HCT116 (cell line): ENCODE measurements around the gene RHBDD2. TPM values are rescaled to one million over a fixed set of nuclear protein-coding genes. Genes with fewer than 3 reads are reported as not detected.
"Not testable (repeated sequence)": the region's sequence is repeated elsewhere in the genome, so short reads cannot be mapped to it uniquely, and the experiment has no call there.

Experiments
- ATAC-seq: fragments of 200-7000 bp; cut with Tn5 transposase; 2 replicates; pipeline ENCODE4 v1.9.1; 2020; ENCODE audit warnings: mild to moderate bottlenecking, moderate library complexity
- BruUV-seq: library from RNA; stranded (reverse); fragments of 400-500 nt; replicated peaks from 2 replicates; lab custom pipeline; 2021; lab: Mats Ljungman, UMichigan
- CTCF ChIA-PET: fragments of 300-600 bp; sonication (Branson Sonifier 250); formaldehyde crosslinking; loops from one replicate; lab custom pipeline; 2021; ENCODE audit warnings: antibody characterized with exemption; lab: Charles Lee
- POLR2A ChIA-PET: fragments of 300-600, 350-600 bp; sonication (Branson Sonifier 250); formaldehyde crosslinking; loops from one replicate; lab custom pipeline; 2021; ENCODE audit warnings: antibody characterized with exemption; lab: Charles Lee
- RAD21 ChIA-PET, 2 experiments: fragments of 300-600 bp; sonication (Branson Sonifier 250); formaldehyde crosslinking; loops; one replicate each; lab custom pipeline; 2023; ENCODE audit warnings: low total read pairs in 2 of 2; ENCODE audit not compliant: uncharacterized antibody in 2 of 2, unreplicated experiment in 2 of 2, low non-redundant PET in 1 of 2; lab: Charles Lee
- DNase-seq: peaks from one replicate; pipeline ENCODE4 v3.0.0-alpha.2; 2010; ENCODE audit warnings: low read depth, low spot score
- H2AFZ ChIP-seq: fragments of 200-600 bp; shearing (Covaris generic), sonication (generic); 2 replicates; pipeline ENCODE4 v1.6.1; 2017; ENCODE audit warnings: low read depth, mixed run types, mixed read lengths, antibody characterized with exemption, low read length; ENCODE audit not compliant: poor library complexity, severe bottlenecking
- H3K27ac ChIP-seq: 2 replicates; pipeline ENCODE4 v1.5.1; 2012; ENCODE audit warnings: low read depth, low read length
- H3K27me3 ChIP-seq: fragments of 200-600 bp; sonication (generic); 2 replicates; pipeline ENCODE4 v1.6.1; 2016; ENCODE audit warnings: mixed run types, low read length, mixed read lengths; ENCODE audit not compliant: insufficient read depth
- H3K36me3 ChIP-seq, 2 experiments: fragments of 200-500 bp in 1 of 2; fragments of 200-600 bp in 1 of 2; sonication (Bioruptor generic) in 1 of 2; sonication (generic) in 1 of 2; 2 replicates each; pipeline versions ENCODE4 v1.5.1 to v1.6.1; 2014 to 2016; ENCODE audit warnings: low read length in 2 of 2, inconsistent platforms in 1 of 2, mixed read lengths in 1 of 2, mixed run types in 1 of 2; ENCODE audit not compliant: insufficient read depth in 2 of 2, control insufficient read depth in 1 of 2
- H3K4me1 ChIP-seq, 2 experiments: fragments of 200-600 bp in 1 of 2; sonication (generic) in 1 of 2; 2 replicates each; pipeline versions ENCODE4 v1.5.1 to v1.6.1; 2012 to 2017; ENCODE audit warnings: low read length in 2 of 2, inconsistent platforms in 1 of 2, mild to moderate bottlenecking in 1 of 2, mixed read lengths in 1 of 2, mixed run types in 1 of 2, moderate library complexity in 1 of 2; ENCODE audit not compliant: insufficient read depth in 2 of 2, control insufficient read depth in 1 of 2
- H3K4me2 ChIP-seq: fragments of 200-600 bp; sonication (generic); 2 replicates; pipeline ENCODE4 v1.6.1; 2017; ENCODE audit warnings: mixed run types, low read length, mixed read lengths
- H3K4me3 ChIP-seq, 2 experiments: fragments of 200-600 bp in 1 of 2; sonication (generic) in 1 of 2; replicated peaks in 1 of 2; 2 replicates each; pipeline ENCODE4 v1.5.1; 2011 to 2016; ENCODE audit warnings: low read length in 2 of 2, control low read depth in 1 of 2, low read depth in 1 of 2, mild to moderate bottlenecking in 1 of 2, mixed read lengths in 1 of 2, mixed run types in 1 of 2
- H3K79me2 ChIP-seq: fragments of 200-600 bp; sonication (generic); 2 replicates; pipeline ENCODE4 v1.6.1; 2017; ENCODE audit warnings: mild to moderate bottlenecking, mixed run types, low read length, moderate library complexity, mixed read lengths; ENCODE audit not compliant: insufficient read depth
- H3K9ac ChIP-seq: fragments of 200-600 bp; sonication (generic); 2 replicates; pipeline ENCODE4 v1.6.1; 2016; ENCODE audit warnings: low read length, mixed read lengths
- H3K9me2 ChIP-seq: fragments of 200-600 bp; sonication (generic), shearing (Covaris generic); 2 replicates; pipeline ENCODE4 v1.6.1; 2017; ENCODE audit warnings: mixed run types, mild to moderate bottlenecking, moderate library complexity; ENCODE audit not compliant: insufficient read depth
- H3K9me3 ChIP-seq, 2 experiments: fragments of 200-500 bp in 1 of 2; fragments of 200-600 bp in 1 of 2; sonication (Bioruptor generic) in 1 of 2; sonication (generic) in 1 of 2; 2 replicates each; pipeline ENCODE4 v1.6.1; 2014 to 2017; ENCODE audit warnings: low read length in 2 of 2, mixed read lengths in 2 of 2, inconsistent platforms in 1 of 2, low read depth in 1 of 2, mild to moderate bottlenecking in 1 of 2, mixed run types in 1 of 2, moderate library complexity in 1 of 2; ENCODE audit not compliant: control insufficient read depth in 1 of 2, insufficient read depth in 1 of 2
- H4K20me1 ChIP-seq: fragments of 200-600 bp; sonication (generic), shearing (Covaris generic); 2 replicates; pipeline ENCODE4 v1.6.1; 2017; ENCODE audit warnings: mixed run types, mild to moderate bottlenecking, moderate library complexity; ENCODE audit not compliant: insufficient read depth
- EZH2 ChIP-seq: fragments of 200-600 bp; sonication (generic); IDR thresholded peaks from 2 replicates; pipeline ENCODE4 v1.6.1; 2017; ENCODE audit warnings: antibody characterized with exemption, mixed run types
- EZH2phosphoT487 ChIP-seq: fragments of 200-600 bp; IDR thresholded peaks from 2 replicates; pipeline ENCODE4 v1.6.1; 2018; ENCODE audit warnings: antibody characterized with exemption, borderline replicate concordance
- JUND ChIP-seq: IDR thresholded peaks from 2 replicates; pipeline ENCODE4 v1.6.1; 2012
- POLR2A ChIP-seq: IDR thresholded peaks from 2 replicates; pipeline ENCODE4 v1.7.0; 2011; ENCODE audit warnings: borderline replicate concordance; ENCODE audit not compliant: insufficient read depth, insufficient read length; ENCODE audit errors: extremely low read depth
- POLR2AphosphoS5 ChIP-seq: IDR thresholded peaks from 2 replicates; pipeline ENCODE4 v1.6.1; 2011; ENCODE audit warnings: mild to moderate bottlenecking, low read depth, low read length, moderate library complexity
- SIN3A ChIP-seq: IDR thresholded peaks from 2 replicates; pipeline ENCODE4 v1.6.1; 2012; ENCODE audit warnings: low read depth
- YY1 ChIP-seq: IDR thresholded peaks from 2 replicates; pipeline ENCODE4 v1.6.1; 2011; ENCODE audit warnings: low read length, low read depth, moderate library complexity, mild to moderate bottlenecking; ENCODE audit not compliant: insufficient replicate concordance; ENCODE audit errors: extremely low read depth
- ZFX ChIP-seq: fragments of 450-650 bp; IDR thresholded peaks from 2 replicates; pipeline ENCODE4 v1.6.1; 2017
- intact Hi-C: fragments of 100-400 bp; cut with micrococcal nuclease; formaldehyde crosslinking; loops from 2 replicates; pipeline ENCODE4 v1.10.0; 2022
- total RNA-seq: library from RNA; stranded (reverse); gene quantifications from one replicate; pipeline ENCODE4 v1.2.1, GENCODE V29; 2021; ENCODE audit not compliant: unreplicated experiment
- TF ChIP-seq, protein P1 (sequence below): IDR thresholded peaks from 2 replicates; pipeline ENCODE4 v1.6.1; 2012; ENCODE audit warnings: low read depth
- TF ChIP-seq, protein P2 (sequence below): IDR thresholded peaks from 2 replicates; pipeline ENCODE4 v1.6.1; 2012
- TF ChIP-seq, protein P3 (sequence below): IDR thresholded peaks from 2 replicates; pipeline ENCODE4 v1.6.1; 2012

The RHBDD2 gene
- total RNA-seq, 1 experiment from 2014 or later = 42.9 TPM

DNA sequence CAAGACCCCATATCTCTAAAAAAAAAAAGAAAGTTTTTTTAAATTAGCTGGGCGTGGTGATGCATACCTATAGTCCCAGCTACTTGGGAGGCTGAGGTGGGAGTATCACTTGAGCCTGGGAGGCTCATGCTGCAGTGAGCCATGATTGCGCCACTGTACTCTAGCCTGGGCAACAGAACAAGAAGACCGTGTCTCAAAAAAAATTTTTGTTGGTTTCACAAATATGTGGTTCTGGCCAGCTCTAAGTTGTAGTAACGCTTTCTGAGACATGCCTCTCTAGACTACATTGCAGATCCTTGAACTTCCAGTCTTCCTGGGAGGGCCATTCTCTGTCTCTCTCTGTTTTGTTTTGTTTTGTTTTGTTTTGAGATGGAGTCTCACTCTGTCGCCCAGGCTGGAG lies 24.6 kb upstream of the RHBDD2 start:
- TF ChIP-seq EZH2phosphoT487 (no peak), YY1 (no peak), JUND (no peak), POLR2AphosphoS5 (no peak), EZH2 (no peak), ZFX (no peak), POLR2A (no peak), SIN3A (no peak)
- TF ChIP-seq, protein P1, sequence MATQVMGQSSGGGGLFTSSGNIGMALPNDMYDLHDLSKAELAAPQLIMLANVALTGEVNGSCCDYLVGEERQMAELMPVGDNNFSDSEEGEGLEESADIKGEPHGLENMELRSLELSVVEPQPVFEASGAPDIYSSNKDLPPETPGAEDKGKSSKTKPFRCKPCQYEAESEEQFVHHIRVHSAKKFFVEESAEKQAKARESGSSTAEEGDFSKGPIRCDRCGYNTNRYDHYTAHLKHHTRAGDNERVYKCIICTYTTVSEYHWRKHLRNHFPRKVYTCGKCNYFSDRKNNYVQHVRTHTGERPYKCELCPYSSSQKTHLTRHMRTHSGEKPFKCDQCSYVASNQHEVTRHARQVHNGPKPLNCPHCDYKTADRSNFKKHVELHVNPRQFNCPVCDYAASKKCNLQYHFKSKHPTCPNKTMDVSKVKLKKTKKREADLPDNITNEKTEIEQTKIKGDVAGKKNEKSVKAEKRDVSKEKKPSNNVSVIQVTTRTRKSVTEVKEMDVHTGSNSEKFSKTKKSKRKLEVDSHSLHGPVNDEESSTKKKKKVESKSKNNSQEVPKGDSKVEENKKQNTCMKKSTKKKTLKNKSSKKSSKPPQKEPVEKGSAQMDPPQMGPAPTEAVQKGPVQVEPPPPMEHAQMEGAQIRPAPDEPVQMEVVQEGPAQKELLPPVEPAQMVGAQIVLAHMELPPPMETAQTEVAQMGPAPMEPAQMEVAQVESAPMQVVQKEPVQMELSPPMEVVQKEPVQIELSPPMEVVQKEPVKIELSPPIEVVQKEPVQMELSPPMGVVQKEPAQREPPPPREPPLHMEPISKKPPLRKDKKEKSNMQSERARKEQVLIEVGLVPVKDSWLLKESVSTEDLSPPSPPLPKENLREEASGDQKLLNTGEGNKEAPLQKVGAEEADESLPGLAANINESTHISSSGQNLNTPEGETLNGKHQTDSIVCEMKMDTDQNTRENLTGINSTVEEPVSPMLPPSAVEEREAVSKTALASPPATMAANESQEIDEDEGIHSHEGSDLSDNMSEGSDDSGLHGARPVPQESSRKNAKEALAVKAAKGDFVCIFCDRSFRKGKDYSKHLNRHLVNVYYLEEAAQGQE = no peak
- TF ChIP-seq, protein P2, sequence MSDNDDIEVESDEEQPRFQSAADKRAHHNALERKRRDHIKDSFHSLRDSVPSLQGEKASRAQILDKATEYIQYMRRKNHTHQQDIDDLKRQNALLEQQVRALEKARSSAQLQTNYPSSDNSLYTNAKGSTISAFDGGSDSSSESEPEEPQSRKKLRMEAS = no peak
- TF ChIP-seq, protein P3, sequence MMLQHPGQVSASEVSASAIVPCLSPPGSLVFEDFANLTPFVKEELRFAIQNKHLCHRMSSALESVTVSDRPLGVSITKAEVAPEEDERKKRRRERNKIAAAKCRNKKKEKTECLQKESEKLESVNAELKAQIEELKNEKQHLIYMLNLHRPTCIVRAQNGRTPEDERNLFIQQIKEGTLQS = no peak
- H3K4me3 ChIP-seq = no peak overlapping the region
- intact Hi-C loops = no loop called here
- H3K27me3 ChIP-seq = no peaks in the 10 kb centered on the region
- ATAC-seq (no peak), DNase-seq (no peak)
- RAD21 ChIA-PET = no interaction called here
- CTCF ChIA-PET = no interaction called here
- no peak overlapping the region for H3K4me2 ChIP-seq
- H3K9me2 ChIP-seq = no peaks in the 10 kb centered on the region
- POLR2A ChIA-PET = no interaction called here
- no peak overlapping the region for H3K9ac ChIP-seq
- H3K27ac ChIP-seq = no peak overlapping the region
- H3K4me1 ChIP-seq = no peaks in the 10 kb centered on the region
- H3K36me3 ChIP-seq = no peaks in the 10 kb centered on the region
- no peak overlapping the region for H2AFZ ChIP-seq
- no peaks in the 10 kb centered on the region for H4K20me1 ChIP-seq
- no peaks in the 10 kb centered on the region for H3K9me3 ChIP-seq
- BruUV-seq = no TSS peak
- no peaks in the 10 kb centered on the region for H3K79me2 ChIP-seq

DNA sequence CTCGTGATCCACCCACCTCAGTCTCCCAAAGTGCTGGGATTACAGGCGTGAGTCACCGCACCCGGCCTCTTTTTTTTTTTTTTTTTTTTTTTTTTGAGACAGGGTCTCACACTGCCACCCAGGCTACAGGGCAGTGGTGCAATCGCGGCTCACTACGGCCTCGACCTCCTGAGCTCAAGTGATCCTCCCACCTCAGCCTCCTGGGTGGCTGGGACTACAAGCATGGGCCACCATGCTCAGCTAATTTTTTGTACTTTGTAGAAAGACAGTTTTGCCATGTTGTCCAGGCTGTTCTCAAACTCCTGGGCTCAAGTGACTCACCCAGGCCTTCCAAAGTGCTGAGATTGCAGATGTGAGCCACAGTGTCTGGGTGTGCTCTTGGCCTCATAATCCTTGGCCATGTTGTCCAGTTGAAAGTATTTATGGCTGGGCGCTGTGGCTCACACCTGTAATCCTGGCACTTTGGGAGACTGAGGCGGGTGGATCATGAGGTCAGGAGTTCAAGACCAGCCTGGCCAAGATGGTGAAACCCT lies 24.0 kb upstream of the RHBDD2 start:
- not testable (repeated sequence) for ATAC-seq

More for the DNA sequence above, 24.0 kb upstream of the RHBDD2 start:
- H3K36me3 ChIP-seq, H3K9ac ChIP-seq, H3K4me2 ChIP-seq, BruUV-seq, H2AFZ ChIP-seq, RAD21 ChIA-PET, H3K9me3 ChIP-seq, POLR2A ChIA-PET, H4K20me1 ChIP-seq, H3K9me2 ChIP-seq, H3K27me3 ChIP-seq, H3K4me3 ChIP-seq, DNase-seq, H3K79me2 ChIP-seq, intact Hi-C loops, H3K27ac ChIP-seq, H3K4me1 ChIP-seq: not testable (repeated sequence)
- CTCF ChIA-PET = interaction anchor here (1.5 kb wide), 1 partner anchor 11 kb away, joined by 6 read pairs; no protein-coding TSS in a partner anchor
